IMR-90 (cell line): ENCODE measurements around the gene ZFP57. TPM values are rescaled to one million over a fixed set of nuclear protein-coding genes. Genes with fewer than 3 reads are reported as not detected.

Source experiments
- ATAC-seq: fragments of 200-7000 bp; cut with Tn5 transposase; 2 replicates; pipeline ENCODE4 v1.9.1; 2020; ENCODE audit warnings: low read depth, mild to moderate bottlenecking, moderate library complexity
- BruUV-seq: library from RNA; stranded (reverse); fragments of 400-500 nt; replicated peaks from 2 replicates; lab custom pipeline; 2021; lab: Mats Ljungman, UMichigan
- CTCF ChIA-PET: fragments of 300-600 bp; formaldehyde crosslinking; extraction: SDS; loops from one replicate; lab custom pipeline; 2021; ENCODE audit warnings: antibody characterized with exemption; lab: Yijun Ruan, JAX
- POLR2A ChIA-PET: fragments of 300-600 bp; sonication (Branson Sonifier 250); formaldehyde crosslinking; loops from one replicate; lab custom pipeline; 2022; ENCODE audit warnings: antibody characterized with exemption; ENCODE audit not compliant: unreplicated experiment; lab: Charles Lee
- DNase-seq: peaks from one replicate; pipeline ENCODE4 v3.0.0; 2013
- H2AFZ ChIP-seq: replicated peaks from 2 replicates; pipeline ENCODE3; 2013; ENCODE audit warnings: low read length, mild to moderate bottlenecking; ENCODE audit not compliant: poor library complexity
- H2AK5ac ChIP-seq: 2 replicates; pipeline ENCODE4 v1.6.1; 2013; ENCODE audit warnings: low read depth, low read length, inconsistent platforms
- H2AK9ac ChIP-seq: replicated peaks from 2 replicates; pipeline ENCODE3; 2013; ENCODE audit warnings: mild to moderate bottlenecking, low read depth, low read length, moderate library complexity; ENCODE audit not compliant: poor library complexity
- H2BK120ac ChIP-seq: 2 replicates; pipeline ENCODE4 v1.6.1; 2013; ENCODE audit warnings: low read depth, low read length, inconsistent platforms
- H2BK15ac ChIP-seq: 3 replicates; pipeline ENCODE4 v1.6.1; 2013; ENCODE audit warnings: low read depth, low read length, inconsistent platforms
- H2BK20ac ChIP-seq: 2 replicates; pipeline ENCODE4 v1.6.1; 2013; ENCODE audit warnings: low read depth, mild to moderate bottlenecking, inconsistent platforms, low read length, moderate library complexity
- H2BK5ac ChIP-seq: 2 replicates; pipeline ENCODE4 v1.6.1; 2013; ENCODE audit warnings: mild to moderate bottlenecking, low read depth, low read length, inconsistent platforms; ENCODE audit not compliant: poor library complexity, severe bottlenecking
- H3K14ac ChIP-seq: replicated peaks from 2 replicates; pipeline ENCODE4 v1.6.1; 2013; ENCODE audit warnings: low read depth, low read length, inconsistent platforms
- H3K18ac ChIP-seq: 2 replicates; pipeline ENCODE4 v1.6.1; 2013; ENCODE audit warnings: low read depth, low read length, control low read depth
- H3K23ac ChIP-seq: 2 replicates; pipeline ENCODE4 v1.6.1; 2013; ENCODE audit warnings: low read depth, low read length, inconsistent platforms
- H3K27ac ChIP-seq: 2 replicates; pipeline ENCODE4 v1.5.1; 2013; ENCODE audit warnings: mild to moderate bottlenecking, control low read depth, low read length; ENCODE audit not compliant: insufficient read depth
- H3K27me3 ChIP-seq: 2 replicates; pipeline ENCODE4 v1.6.1; 2013; ENCODE audit warnings: low read length; ENCODE audit not compliant: control insufficient read depth, insufficient read depth
- H3K36me3 ChIP-seq: 2 replicates; pipeline ENCODE4 v1.6.1; 2013; ENCODE audit warnings: low read length, mixed read lengths; ENCODE audit not compliant: control insufficient read depth, insufficient read depth
- H3K4ac ChIP-seq: 2 replicates; pipeline ENCODE4 v1.6.1; 2013; ENCODE audit warnings: low read depth, low read length, inconsistent platforms
- H3K4me1 ChIP-seq: 2 replicates; pipeline ENCODE4 v1.6.1; 2013; ENCODE audit warnings: low read length, mixed read lengths; ENCODE audit not compliant: control insufficient read depth, insufficient read depth
- H3K4me2 ChIP-seq: 2 replicates; pipeline ENCODE4 v1.6.1; 2013; ENCODE audit warnings: low read depth, mild to moderate bottlenecking, control low read depth, low read length, moderate library complexity
- H3K4me3 ChIP-seq: 2 replicates; pipeline ENCODE4 v1.5.1; 2013; ENCODE audit warnings: low read depth, mild to moderate bottlenecking, control low read depth, low read length, moderate library complexity; ENCODE audit not compliant: insufficient read depth
- H3K56ac ChIP-seq: 2 replicates; pipeline ENCODE4 v1.6.1; 2013; ENCODE audit warnings: low read length, inconsistent platforms; ENCODE audit not compliant: insufficient read depth; ENCODE audit errors: extremely low read depth
- H3K79me1 ChIP-seq, 2 experiments: 2 replicates each; pipeline ENCODE4 v1.6.1; 2013; ENCODE audit warnings: low read length in 2 of 2, inconsistent platforms in 1 of 2, low read depth in 1 of 2
- H3K9ac ChIP-seq: 2 replicates; pipeline ENCODE4 v1.6.1; 2013; ENCODE audit warnings: low read depth, low read length, control low read depth
- H3K9me1 ChIP-seq: 2 replicates; pipeline ENCODE4 v1.6.1; 2013; ENCODE audit warnings: low read length, inconsistent platforms; ENCODE audit not compliant: insufficient read depth
- H3K9me3 ChIP-seq: 2 replicates; pipeline ENCODE4 v1.6.1; 2013; ENCODE audit warnings: low read length; ENCODE audit not compliant: control insufficient read depth, insufficient read depth
- H4K20me1 ChIP-seq: 2 replicates; pipeline ENCODE4 v1.6.1; 2013; ENCODE audit warnings: low read length, inconsistent platforms; ENCODE audit not compliant: insufficient read depth
- H4K5ac ChIP-seq: 2 replicates; pipeline ENCODE4 v1.6.1; 2013; ENCODE audit warnings: mild to moderate bottlenecking, low read depth, low read length, control low read depth
- H4K8ac ChIP-seq, 2 experiments: 2 replicates each; pipeline ENCODE4 v1.6.1; 2013; ENCODE audit warnings: low read depth in 2 of 2, low read length in 2 of 2, control low read depth in 1 of 2, inconsistent platforms in 1 of 2
- H4K91ac ChIP-seq: 2 replicates; pipeline ENCODE4 v1.6.1; 2013; ENCODE audit warnings: low read depth, low read length, inconsistent platforms; ENCODE audit not compliant: insufficient read depth
- BHLHE40 ChIP-seq: fragments of 150-350 bp; IDR thresholded peaks from 2 replicates; pipeline ENCODE4 v1.6.1; 2016; ENCODE audit warnings: mild to moderate bottlenecking, low read depth, low read length
- CEBPB ChIP-seq: IDR thresholded peaks from 2 replicates; pipeline ENCODE4 v1.6.1; 2012; ENCODE audit warnings: low read depth, low read length, improper control_type of control experiment
- CHD1 ChIP-seq: IDR thresholded peaks from 2 replicates; pipeline ENCODE4 v1.6.1; 2012; ENCODE audit warnings: low read depth, low read length, improper control_type of control experiment
- FOS ChIP-seq: fragments of 150-350 bp; IDR thresholded peaks from 2 replicates; pipeline ENCODE4 v1.6.1; 2016; ENCODE audit warnings: low read depth, low read length
- MAFK ChIP-seq: IDR thresholded peaks from 2 replicates; pipeline ENCODE4 v1.6.1; 2012; ENCODE audit warnings: low read depth, low read length, improper control_type of control experiment
- MAZ ChIP-seq: IDR thresholded peaks from 2 replicates; pipeline ENCODE4 v1.6.1; 2012; ENCODE audit warnings: low read depth, mild to moderate bottlenecking, low read length, improper control_type of control experiment, moderate library complexity, borderline replicate concordance
- MXI1 ChIP-seq: IDR thresholded peaks from 2 replicates; pipeline ENCODE4 v1.6.1; 2012; ENCODE audit warnings: low read depth, mild to moderate bottlenecking, low read length, moderate library complexity, borderline replicate concordance
- NFE2L2 ChIP-seq: fragments of 150-350 bp; IDR thresholded peaks from 2 replicates; pipeline ENCODE4 v1.6.1; 2016; ENCODE audit warnings: low read depth, mild to moderate bottlenecking, low read length
- POLR2A ChIP-seq: IDR thresholded peaks from 2 replicates; pipeline ENCODE4 v1.6.1; 2012; ENCODE audit warnings: mild to moderate bottlenecking, low read depth, low read length
- RAD21 ChIP-seq: IDR thresholded peaks from 2 replicates; pipeline ENCODE4 v1.6.1; 2012; ENCODE audit warnings: low read length, improper control_type of control experiment
- RCOR1 ChIP-seq: IDR thresholded peaks from 2 replicates; pipeline ENCODE4 v1.6.1; 2012; ENCODE audit warnings: mild to moderate bottlenecking, low read length, improper control_type of control experiment; ENCODE audit not compliant: insufficient replicate concordance
- RFX5 ChIP-seq: IDR thresholded peaks from 2 replicates; pipeline ENCODE4 v1.8.0; 2012; ENCODE audit warnings: low read depth, mild to moderate bottlenecking, low read length, moderate library complexity
- SMC3 ChIP-seq: fragments of 150-350 bp; IDR thresholded peaks from 2 replicates; pipeline ENCODE4 v1.6.1; 2016; ENCODE audit warnings: low read depth, mild to moderate bottlenecking, antibody characterized with exemption, low read length, moderate library complexity
- WGBS, 2 experiments: methylation state at CpG; one replicate each; pipeline versions ENCODE4 v1.1.5 to v1.1.7; 2013; ENCODE audit warnings: missing lambda C conversion rate in 2 of 2; ENCODE audit not compliant: insufficient read length in 1 of 2; ENCODE audit errors: extremely low coverage in 2 of 2; 5-methylcytosine and 5-hydroxymethylcytosine counted together
- dilution Hi-C: fragments of 300-500 bp; cut with HindIII; formaldehyde crosslinking; loops from one replicate; pipeline ENCODE4 v1.14.3; 2018; ENCODE audit warnings: low sequenced_read_pairs; ENCODE audit not compliant: unreplicated experiment
- in situ Hi-C: fragments of 300-500 bp; cut with MboI; formaldehyde crosslinking; loops from 3 replicates; pipeline ENCODE4 v1.14.3; 2019; ENCODE audit warnings: low sequenced_read_pairs, inconsistent platforms, mixed read lengths
- intact Hi-C: fragments of 100-400 bp; cut with micrococcal nuclease; formaldehyde crosslinking; loops from 2 replicates; pipeline ENCODE4 v1.10.0; 2022
- polyA plus RNA-seq, 3 experiments: library from polyadenylated mRNA; depleted of rRNA; stranded (reverse); fragments of >200 nt; gene quantifications; 2 replicates each; pipeline ENCODE4 v1.2.3, GENCODE V29; 2012; ENCODE audit warnings: low replicate concordance in 1 of 3
- total RNA-seq: library from RNA; depleted of rRNA; stranded (reverse); fragments of >200 nt; gene quantifications from 2 replicates; pipeline ENCODE4 v1.2.3, GENCODE V29; 2012
- TF ChIP-seq, protein P1 (sequence below): fragments of 150-350 bp; IDR thresholded peaks from 2 replicates; pipeline ENCODE4 v1.6.1; 2017; ENCODE audit warnings: mild to moderate bottlenecking, antibody characterized with exemption, low read length, low read depth
- TF ChIP-seq, protein P2 (sequence below): conservative IDR thresholded peaks from 2 replicates; pipeline ENCODE4 v1.5.1; 2012; ENCODE audit warnings: mild to moderate bottlenecking, low read depth, low read length, improper control_type of control experiment
- TF ChIP-seq, protein P3 (sequence below): fragments of 150-350 bp; IDR thresholded peaks from 2 replicates; pipeline ENCODE4 v1.6.1; 2016; ENCODE audit warnings: low read depth, mild to moderate bottlenecking, low read length, moderate library complexity, borderline replicate concordance

Gene ZFP57
- total and polyA plus RNA-seq, 2 of the 4 experiments (the other 2 are of a cell fraction) = not detected

DNA sequence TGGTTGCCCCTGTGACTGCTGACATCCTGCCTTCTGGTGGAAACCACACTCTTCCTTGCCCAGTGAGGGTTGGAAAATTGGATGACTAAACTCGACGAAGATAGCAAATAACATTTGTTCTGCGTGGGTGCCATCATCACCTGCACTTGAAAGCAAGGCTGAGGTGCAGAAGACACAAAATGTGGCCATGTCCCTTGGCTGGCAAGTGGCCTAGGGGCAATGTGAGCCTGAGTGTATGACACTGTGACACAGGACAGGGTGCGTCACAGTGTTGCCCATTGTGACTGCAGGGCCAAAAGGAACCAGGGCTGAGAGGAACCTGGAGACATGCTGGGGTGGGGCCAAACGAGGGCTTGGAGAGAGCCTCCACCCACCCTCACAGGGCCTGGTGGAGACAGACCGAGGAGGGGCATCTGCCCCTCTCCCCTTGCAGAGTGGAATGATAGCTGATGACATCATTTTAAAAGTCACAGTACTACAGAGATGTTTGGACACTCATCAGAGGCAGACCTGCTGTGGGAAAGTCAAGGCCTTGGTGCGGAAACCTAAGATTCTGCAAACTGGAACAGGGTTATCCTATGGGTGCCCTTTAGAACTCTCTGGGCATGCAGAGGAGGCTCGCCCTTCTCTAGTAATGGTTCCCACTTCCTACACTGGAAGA lies 29.5 kb upstream of the ZFP57 start:
- Histone ChIP-seq H3K27me3 (peaks cover 7% of the 10 kb centered on the region), H2BK5ac (no peak overlapping the region), H2AK9ac (no peak overlapping the region), H2BK120ac (no peak overlapping the region), H3K4me2 (no peak overlapping the region), H2AK5ac (no peak overlapping the region), H4K20me1 (no peaks in the 10 kb centered on the region), H3K4me1 (no peaks in the 10 kb centered on the region), H4K91ac (no peak overlapping the region), H3K23ac (no peak overlapping the region), H3K14ac (no peak overlapping the region), H2AFZ (no peak overlapping the region), H3K9me1 (no peaks in the 10 kb centered on the region), H4K5ac (no peak overlapping the region), H3K4me3 (no peak overlapping the region), H2BK20ac (no peak overlapping the region), H3K18ac (no peak overlapping the region), H4K8ac (no peak overlapping the region), H2BK15ac (no peak overlapping the region), H3K79me1 (no peaks in the 10 kb centered on the region), H3K9me3 (no peaks in the 10 kb centered on the region), H3K4ac (no peak overlapping the region), H3K56ac (no peak overlapping the region), H3K9ac (no peak overlapping the region), H3K27ac (no peak overlapping the region), H3K36me3 (no peaks in the 10 kb centered on the region)
- dilution Hi-C loops = no loop called here
- intact Hi-C loops = no loop called here
- DNase-seq (no peak), ATAC-seq (no peak)
- ChIA-PET POLR2A (no interaction called here), CTCF (interaction anchor here (1.0 kb wide), 1 partner anchor 138 kb away, joined by 3 read pairs; no protein-coding TSS in a partner anchor)
- WGBS, 2 experiments = 50% methylated on average over 2 of the region's 8 CpGs; no CpG with 5 or more reads in 1 of the 2 experiments
- no TSS peak for BruUV-seq
- in situ Hi-C loops = no loop called here
- TF ChIP-seq BHLHE40 (no peak), CHD1 (no peak), RCOR1 (no peak), MAZ (no peak), RFX5 (no peak), SMC3 (no peak), FOS (no peak), MXI1 (no peak), MAFK (no peak), POLR2A (no peak), NFE2L2 (no peak), CEBPB (no peak), RAD21 (no peak)
- TF ChIP-seq, protein P1, sequence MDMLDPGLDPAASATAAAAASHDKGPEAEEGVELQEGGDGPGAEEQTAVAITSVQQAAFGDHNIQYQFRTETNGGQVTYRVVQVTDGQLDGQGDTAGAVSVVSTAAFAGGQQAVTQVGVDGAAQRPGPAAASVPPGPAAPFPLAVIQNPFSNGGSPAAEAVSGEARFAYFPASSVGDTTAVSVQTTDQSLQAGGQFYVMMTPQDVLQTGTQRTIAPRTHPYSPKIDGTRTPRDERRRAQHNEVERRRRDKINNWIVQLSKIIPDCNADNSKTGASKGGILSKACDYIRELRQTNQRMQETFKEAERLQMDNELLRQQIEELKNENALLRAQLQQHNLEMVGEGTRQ = no peak
- TF ChIP-seq, protein P2, sequence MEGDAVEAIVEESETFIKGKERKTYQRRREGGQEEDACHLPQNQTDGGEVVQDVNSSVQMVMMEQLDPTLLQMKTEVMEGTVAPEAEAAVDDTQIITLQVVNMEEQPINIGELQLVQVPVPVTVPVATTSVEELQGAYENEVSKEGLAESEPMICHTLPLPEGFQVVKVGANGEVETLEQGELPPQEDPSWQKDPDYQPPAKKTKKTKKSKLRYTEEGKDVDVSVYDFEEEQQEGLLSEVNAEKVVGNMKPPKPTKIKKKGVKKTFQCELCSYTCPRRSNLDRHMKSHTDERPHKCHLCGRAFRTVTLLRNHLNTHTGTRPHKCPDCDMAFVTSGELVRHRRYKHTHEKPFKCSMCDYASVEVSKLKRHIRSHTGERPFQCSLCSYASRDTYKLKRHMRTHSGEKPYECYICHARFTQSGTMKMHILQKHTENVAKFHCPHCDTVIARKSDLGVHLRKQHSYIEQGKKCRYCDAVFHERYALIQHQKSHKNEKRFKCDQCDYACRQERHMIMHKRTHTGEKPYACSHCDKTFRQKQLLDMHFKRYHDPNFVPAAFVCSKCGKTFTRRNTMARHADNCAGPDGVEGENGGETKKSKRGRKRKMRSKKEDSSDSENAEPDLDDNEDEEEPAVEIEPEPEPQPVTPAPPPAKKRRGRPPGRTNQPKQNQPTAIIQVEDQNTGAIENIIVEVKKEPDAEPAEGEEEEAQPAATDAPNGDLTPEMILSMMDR = no peak
- TF ChIP-seq, protein P3, sequence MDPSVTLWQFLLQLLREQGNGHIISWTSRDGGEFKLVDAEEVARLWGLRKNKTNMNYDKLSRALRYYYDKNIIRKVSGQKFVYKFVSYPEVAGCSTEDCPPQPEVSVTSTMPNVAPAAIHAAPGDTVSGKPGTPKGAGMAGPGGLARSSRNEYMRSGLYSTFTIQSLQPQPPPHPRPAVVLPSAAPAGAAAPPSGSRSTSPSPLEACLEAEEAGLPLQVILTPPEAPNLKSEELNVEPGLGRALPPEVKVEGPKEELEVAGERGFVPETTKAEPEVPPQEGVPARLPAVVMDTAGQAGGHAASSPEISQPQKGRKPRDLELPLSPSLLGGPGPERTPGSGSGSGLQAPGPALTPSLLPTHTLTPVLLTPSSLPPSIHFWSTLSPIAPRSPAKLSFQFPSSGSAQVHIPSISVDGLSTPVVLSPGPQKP = no peak
